ENCODE measurements around the gene CEP112. TPM values are rescaled to one million over a fixed set of nuclear protein-coding genes. Genes with fewer than 3 reads are reported as not detected.

Gene CEP112
- total and polyA plus RNA-seq, 4 donors, result 1.1 to 4.9 (median 1.4) TPM

- no peak overlapping the region for H3K27ac ChIP-seq (ENCODE audit: low read depth in 1 of 2, low read length in 2 of 2)
- no peaks in the 10 kb centered on the region for H3K4me1 ChIP-seq (ENCODE audit: control insufficient read depth in 4 of 4, insufficient read depth in 4 of 4, low read length in 3 of 4)
- no peak for DNase-seq (ENCODE audit: low spot score)
- H3K36me3 ChIP-seq (ENCODE audit: control insufficient read depth in 4 of 4, insufficient read depth in 3 of 4, low read depth in 1 of 4, low read length in 3 of 4), result no peaks in the 10 kb centered on the region
- no peaks in the 10 kb centered on the region for H3K27me3 ChIP-seq (ENCODE audit: control insufficient read depth in 4 of 4, insufficient read depth in 4 of 4, low read length in 3 of 4)
- TF ChIP-seq REST (IDR thresholded peaks at IDR 0.05) (no peak), ATF3 (IDR thresholded peaks at IDR 0.05) (no peak), HNF4G (IDR thresholded peaks at IDR 0.05) (no peak), ZBTB33 (IDR thresholded peaks at IDR 0.05) (no peak), CTCF (IDR thresholded peaks at IDR 0.05; ENCODE audit: low read depth, low read length, missing input control) (no peak), SP1 (IDR thresholded peaks at IDR 0.05) (no peak), TAF1 (conservative IDR thresholded peaks at IDR 0.05) (no peak), MAX (IDR thresholded peaks at IDR 0.05) (no peak), YY1 (IDR thresholded peaks at IDR 0.05) (no peak), RXRA (IDR thresholded peaks at IDR 0.05) (no peak), GABPA (IDR thresholded peaks at IDR 0.05 in 1 of 2, conservative IDR thresholded peaks at IDR 0.05 in 1 of 2) (no peak), FOXA1 (IDR thresholded peaks at IDR 0.05) (no peak), JUND (IDR thresholded peaks at IDR 0.05) (no peak), NR2F2 (IDR thresholded peaks at IDR 0.05) (no peak), FOXA2 (IDR thresholded peaks at IDR 0.05) (no peak), EGR1 (IDR thresholded peaks at IDR 0.05; ENCODE audit: low read depth in 2 of 2) (no peak), HNF4A (conservative IDR thresholded peaks at IDR 0.05) (no peak)
- no peak overlapping the region for H3K9ac ChIP-seq (ENCODE audit: low read depth in 1 of 2, low read length in 2 of 2)
- no peak overlapping the region for H3K4me3 ChIP-seq (ENCODE audit: low read depth in 1 of 3, low read length in 3 of 3)
- 95% methylated on average over 1 of the region's 1 CpG for WGBS
- no peaks in the 10 kb centered on the region for H3K9me3 ChIP-seq (ENCODE audit: control insufficient read depth in 4 of 4, low read length in 3 of 4)
Measured at GRCh38 chr17:65820306-65820705, 371.6 kb downstream of the CEP112 start.

- DNase-seq (ENCODE audit: low spot score), result no peak
- 37% methylated on average over 3 of the region's 3 CpGs for WGBS
- Histone ChIP-seq H3K4me3 (ENCODE audit: low read depth in 1 of 3, low read length in 3 of 3) (no peak overlapping the region), H3K27ac (ENCODE audit: low read depth in 1 of 2, low read length in 2 of 2) (no peak overlapping the region), H3K36me3 (ENCODE audit: control insufficient read depth in 4 of 4, insufficient read depth in 3 of 4, low read depth in 1 of 4, low read length in 3 of 4) (no peaks in the 10 kb centered on the region), H3K9ac (ENCODE audit: low read depth in 1 of 2, low read length in 2 of 2) (no peak overlapping the region), H3K9me3 (ENCODE audit: control insufficient read depth in 4 of 4, low read length in 3 of 4) (no peaks in the 10 kb centered on the region), H3K4me1 (ENCODE audit: control insufficient read depth in 4 of 4, insufficient read depth in 4 of 4, low read length in 3 of 4) (no peaks in the 10 kb centered on the region), H3K27me3 (ENCODE audit: control insufficient read depth in 4 of 4, insufficient read depth in 4 of 4, low read length in 3 of 4) (no peaks in the 10 kb centered on the region)
- TF ChIP-seq EGR1 (IDR thresholded peaks at IDR 0.05; ENCODE audit: low read depth in 2 of 2) (no peak), SP1 (IDR thresholded peaks at IDR 0.05) (no peak), RXRA (IDR thresholded peaks at IDR 0.05) (no peak), ATF3 (IDR thresholded peaks at IDR 0.05) (no peak), FOXA2 (IDR thresholded peaks at IDR 0.05) (no peak), HNF4A (conservative IDR thresholded peaks at IDR 0.05) (no peak), TAF1 (conservative IDR thresholded peaks at IDR 0.05) (no peak), CTCF (IDR thresholded peaks at IDR 0.05; ENCODE audit: low read depth, low read length, missing input control) (no peak), RAD21 (IDR thresholded peaks at IDR 0.05) (no peak), FOXA1 (IDR thresholded peaks at IDR 0.05) (no peak), ZBTB33 (IDR thresholded peaks at IDR 0.05) (no peak), HNF4G (IDR thresholded peaks at IDR 0.05) (no peak), YY1 (IDR thresholded peaks at IDR 0.05) (no peak), NR2F2 (IDR thresholded peaks at IDR 0.05) (no peak)
Measured at GRCh38 chr17:65819810-65820209, 372.1 kb downstream of the CEP112 start.

Data from liver (tissue), 9 donors.